Measurements from ENCODE around the gene POLR1H.
"Not testable (repeated sequence)": the region's sequence is repeated elsewhere in the genome, so short reads cannot be mapped to it uniquely, and the experiment has no call there.

Gene POLR1H, protein sequence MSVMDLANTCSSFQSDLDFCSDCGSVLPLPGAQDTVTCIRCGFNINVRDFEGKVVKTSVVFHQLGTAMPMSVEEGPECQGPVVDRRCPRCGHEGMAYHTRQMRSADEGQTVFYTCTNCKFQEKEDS

DNA sequence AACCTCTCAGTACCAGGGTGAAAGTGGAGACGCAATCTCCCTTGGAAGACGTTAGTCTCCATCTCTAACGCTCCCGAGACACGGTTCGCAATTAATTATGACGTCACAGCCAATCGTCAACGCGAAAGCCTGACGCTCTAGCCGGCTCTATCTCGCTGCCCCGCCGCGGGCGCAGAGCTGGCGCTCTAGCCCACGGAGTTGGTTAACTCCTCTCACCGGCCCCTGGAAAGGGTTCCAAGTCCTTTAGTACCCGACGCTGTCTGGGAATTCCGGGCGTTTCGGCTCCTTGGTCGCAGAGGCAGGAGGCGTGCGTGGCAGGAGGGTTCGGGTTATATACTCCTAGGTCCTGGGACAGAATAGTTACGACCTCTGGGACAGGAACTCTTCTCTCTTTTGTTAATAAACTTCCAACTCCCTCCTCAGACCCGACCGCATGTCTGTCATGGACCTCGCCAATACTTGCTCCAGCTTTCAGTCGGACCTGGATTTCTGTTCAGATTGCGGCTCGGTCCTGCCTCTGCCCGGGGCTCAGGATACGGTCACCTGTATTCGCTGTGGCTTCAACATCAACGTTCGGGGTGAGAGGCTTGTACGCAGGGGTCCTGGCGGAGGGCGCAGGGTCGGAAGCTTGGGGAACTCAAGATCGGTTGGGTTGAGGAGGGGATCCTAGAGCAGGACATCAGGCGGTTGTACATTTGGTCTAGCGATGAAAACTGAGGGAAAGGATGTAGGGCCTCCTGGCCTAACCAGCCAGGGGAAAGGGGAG is at the start of gene POLR1H:
Gene POLR1H (plus strand): TSS at position 174 of the 766 bp plus-strand sequence. CDS start 260 bp downstream, at position 434.
- peak; percentile 68 to 82 (median 78) for DNase-seq (ENCODE audit: low read depth in 3 of 3)

DNA sequence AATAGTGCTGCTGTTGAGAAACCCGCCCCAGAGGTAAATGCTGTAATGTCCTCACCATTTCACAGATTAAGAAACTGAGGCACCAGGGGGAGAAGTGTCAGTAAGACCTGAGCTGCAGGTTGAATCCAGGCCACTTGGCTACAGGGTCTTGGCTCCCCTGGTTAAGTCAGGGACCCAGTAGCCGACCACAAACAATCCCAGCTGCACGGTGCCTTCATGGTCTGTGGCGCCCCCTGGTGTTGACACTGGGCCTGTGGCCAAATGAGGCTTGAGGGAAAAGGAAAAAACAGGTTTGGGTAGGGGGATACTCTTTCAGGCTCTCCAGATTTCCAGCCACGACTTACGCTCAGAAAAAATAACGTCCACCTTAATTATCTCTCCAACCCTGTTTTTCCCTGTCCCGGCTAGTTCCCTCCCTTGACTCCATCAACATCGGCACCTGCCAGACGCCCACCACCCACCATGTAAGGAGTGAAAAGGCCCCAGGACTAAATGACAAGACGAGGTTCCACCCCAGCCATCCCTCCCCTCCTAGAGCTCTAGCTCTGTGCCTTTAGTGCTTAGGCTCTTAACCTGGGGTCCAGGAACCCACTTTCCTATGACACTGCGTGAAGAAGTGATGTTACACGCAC is 47.7 kb upstream of the POLR1H start:
- peak in 2 of 3 experiments; percentile 32 to 38 for DNase-seq (ENCODE audit: low read depth in 3 of 3)

DNA sequence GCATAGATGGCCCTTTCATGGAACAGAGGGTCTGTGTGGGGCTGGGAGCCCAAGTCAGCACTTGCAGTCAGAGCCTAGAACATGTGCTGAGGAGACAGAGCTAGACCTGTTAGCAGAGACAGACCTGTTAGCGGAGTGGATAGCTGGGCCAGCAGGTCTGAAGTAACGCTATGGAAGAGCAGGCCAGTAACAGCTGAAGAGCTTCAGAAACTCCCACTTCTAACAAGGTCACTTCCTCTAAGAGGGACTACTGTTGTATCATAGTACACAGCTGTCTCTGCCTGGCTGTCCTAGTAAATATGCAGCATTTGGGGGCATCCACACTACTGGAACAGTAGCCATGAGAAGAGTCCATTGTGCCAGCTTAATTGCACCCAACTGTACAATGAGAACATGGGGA is 41.2 kb upstream of the POLR1H start:
- no peak for DNase-seq (ENCODE audit: low read depth in 3 of 3)

DNA sequence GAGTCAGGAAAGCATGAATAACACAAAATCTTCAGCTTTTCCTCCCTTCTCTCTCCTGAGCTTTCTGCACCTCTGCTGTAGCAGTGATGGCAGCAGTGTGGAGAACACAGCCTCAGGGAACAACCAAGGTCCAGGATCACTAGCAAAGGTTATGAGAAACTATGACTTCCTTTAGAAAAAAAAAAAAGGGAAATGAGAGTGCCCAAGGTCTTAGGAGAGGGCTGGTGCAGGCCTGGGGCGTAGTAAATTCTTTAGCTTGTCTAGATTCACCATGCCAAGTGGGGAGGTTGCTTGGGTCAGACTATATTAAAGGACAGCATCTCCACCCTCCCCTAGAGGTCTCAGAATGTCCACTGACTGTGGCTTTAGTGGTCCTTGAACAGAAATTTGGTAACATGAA is 40.4 kb upstream of the POLR1H start:
- no peak for DNase-seq (ENCODE audit: low read depth in 3 of 3)

DNA sequence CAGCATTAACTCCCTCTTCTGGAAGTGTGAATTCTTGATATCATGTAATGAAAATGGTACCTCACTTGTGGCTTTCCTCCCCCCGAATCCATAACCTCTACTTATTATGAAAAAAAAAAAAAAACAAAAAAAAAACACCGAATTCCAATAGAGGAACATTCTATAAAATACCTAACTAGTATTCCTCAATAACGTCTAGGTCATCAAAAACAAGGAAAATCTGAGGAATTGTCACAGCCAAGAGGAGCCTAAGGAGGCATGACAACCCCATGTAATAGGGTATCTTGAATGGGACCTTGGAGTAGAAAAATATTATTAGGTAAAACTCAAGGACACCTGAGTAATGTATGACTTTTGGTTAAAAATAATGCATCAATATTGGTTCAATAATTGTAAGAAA is 38.9 kb upstream of the POLR1H start:
- DNase-seq (ENCODE audit: low read depth in 3 of 3), result no peak

DNA sequence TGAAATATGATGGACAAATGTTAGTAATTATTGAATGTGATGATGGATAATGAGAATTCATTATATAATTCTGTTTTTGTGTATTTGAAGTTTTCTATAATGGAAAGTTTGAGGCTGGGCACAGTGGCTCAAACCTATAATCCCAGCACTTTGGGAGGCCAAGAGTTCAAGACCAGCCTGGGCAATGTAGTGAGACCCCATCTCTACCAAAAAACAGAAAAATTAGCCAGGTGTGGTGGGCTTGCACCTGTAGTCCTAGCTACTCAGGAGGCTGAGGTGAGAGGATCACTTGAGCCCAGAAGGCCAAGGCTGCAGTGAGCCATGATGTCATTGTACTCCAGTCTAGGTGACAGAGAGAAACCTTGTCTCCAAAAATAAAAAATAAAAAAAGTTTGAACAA is 38.4 kb upstream of the POLR1H start:
- not testable (repeated sequence) for DNase-seq (ENCODE audit: low read depth in 3 of 3)

DNA sequence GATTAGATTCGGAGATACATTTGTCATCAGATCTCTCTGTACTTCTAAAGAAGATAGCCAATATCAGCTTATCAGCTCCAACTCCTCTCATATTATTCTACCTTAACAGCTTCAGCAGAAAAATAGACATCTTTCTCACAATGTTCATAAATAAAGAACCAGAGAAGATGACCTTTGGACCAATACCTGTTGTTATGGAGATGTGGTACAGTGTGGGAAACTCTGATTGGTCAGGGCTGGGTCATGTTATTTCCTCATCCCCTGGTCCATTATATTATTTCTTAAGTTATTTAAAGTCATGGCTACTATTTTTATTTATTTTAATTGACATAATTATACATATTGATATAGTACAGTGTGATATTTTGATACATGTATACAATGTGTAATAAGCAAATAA is 35.9 kb upstream of the POLR1H start:
- DNase-seq (ENCODE audit: low read depth in 3 of 3), result no peak

DNA sequence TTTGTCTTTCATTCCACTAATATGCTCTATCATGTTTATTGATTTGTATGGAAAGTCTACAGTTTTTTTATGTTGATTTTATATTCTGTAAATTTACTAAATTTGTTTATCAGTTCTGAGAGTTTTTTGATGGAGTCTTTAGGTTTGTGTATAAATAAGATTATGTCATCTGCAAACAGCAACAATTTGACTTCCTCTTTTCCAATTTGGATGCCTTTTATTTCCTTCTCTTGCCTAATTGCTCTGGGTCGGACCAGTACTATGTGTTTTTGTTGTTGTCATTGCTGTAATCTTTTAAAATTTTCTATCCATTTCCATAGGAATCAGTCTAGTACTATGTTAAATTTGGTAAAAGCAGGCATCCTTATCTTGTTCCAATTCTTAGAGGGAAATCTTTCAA is 31.5 kb upstream of the POLR1H start:
- DNase-seq (ENCODE audit: low read depth in 3 of 3), result no peak

DNA sequence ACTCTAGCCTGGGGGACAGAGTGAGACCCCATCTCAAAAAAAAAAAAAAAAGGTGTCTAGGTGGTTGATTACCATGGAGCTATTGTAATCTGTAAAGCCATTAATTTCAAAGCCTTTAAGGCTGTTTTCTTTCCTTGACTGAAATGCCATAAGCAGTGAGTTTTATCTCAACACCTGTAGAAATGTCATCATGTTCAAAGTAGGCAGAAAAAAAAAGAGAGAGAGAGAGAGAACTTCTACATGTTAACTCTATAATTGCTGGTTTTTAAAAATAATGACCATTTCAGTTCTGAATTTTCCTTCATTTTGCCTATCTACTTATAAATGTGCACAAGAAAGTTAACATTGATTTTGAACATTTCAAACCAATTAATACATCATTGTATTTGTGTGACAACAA is 29.7 kb upstream of the POLR1H start:
- DNase-seq (ENCODE audit: low read depth in 3 of 3), result no peak

DNA sequence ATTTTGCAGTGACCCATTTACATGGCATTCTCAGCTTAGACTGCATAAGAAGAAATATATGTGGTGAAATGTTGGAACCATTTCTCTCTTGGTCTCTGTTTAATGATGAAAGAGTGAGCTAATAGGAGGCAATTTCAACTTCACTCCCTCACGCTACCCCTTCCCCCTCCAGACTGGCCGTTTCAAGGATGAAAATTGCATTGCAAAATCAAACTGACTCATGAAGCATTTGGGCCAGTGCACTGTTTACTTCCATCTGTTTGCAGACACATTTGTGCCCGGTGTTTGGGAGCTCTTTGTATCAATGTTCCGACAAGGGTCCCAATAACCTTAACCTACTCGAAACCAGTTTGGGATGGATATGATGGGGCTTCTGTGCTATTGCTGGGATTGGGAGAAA is 27.6 kb upstream of the POLR1H start:
- not testable (repeated sequence) for DNase-seq (ENCODE audit: low read depth in 3 of 3)

DNA sequence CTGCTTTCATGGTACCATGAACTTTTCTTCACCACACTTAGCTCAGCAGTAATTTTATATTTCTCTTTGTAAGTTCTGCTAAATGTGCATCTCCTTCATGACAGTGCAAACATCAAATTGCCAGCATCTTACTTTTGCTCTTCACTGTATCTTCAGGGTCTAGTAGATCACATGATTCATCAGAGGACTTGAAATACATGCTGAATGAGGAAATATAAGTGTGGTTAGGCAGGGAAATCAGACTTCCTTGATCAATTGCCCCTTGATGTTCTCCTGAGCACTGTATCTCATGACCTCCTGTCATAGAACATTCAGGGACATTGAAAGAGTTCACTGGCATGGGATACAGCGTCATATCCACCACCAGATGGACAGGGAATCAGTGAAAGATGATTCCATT is 25.3 kb upstream of the POLR1H start:
- DNase-seq (ENCODE audit: low read depth in 3 of 3), result no peak

DNA sequence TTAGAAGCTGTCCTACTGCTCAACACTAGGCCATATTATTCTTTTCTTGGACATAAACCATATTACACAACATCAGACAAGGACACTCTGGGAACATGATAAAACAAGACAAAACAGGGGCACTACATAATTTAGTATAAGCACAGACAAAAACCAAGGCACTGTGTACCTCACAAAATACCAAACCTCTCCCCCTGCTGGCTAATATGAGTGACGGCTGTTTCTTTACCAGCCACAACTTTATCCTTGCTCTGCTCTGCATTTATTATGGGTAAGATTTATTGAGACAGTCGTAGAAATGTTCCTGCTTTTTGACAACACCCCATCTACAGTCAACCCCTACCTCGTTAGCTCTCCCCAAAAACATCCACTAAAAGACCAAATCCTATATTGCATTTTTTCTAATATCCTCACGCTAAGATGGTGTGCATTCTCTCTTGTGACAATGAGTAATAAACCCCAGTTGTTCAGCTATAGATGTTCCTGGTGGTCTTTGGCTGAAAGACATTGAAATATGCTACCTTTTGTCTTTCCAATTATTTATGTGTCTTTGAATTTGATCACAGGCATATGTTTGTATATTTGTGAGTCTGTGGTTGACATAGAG is 23.8 kb upstream of the POLR1H start:
- DNase-seq (ENCODE audit: low read depth in 3 of 3), result no peak

DNA sequence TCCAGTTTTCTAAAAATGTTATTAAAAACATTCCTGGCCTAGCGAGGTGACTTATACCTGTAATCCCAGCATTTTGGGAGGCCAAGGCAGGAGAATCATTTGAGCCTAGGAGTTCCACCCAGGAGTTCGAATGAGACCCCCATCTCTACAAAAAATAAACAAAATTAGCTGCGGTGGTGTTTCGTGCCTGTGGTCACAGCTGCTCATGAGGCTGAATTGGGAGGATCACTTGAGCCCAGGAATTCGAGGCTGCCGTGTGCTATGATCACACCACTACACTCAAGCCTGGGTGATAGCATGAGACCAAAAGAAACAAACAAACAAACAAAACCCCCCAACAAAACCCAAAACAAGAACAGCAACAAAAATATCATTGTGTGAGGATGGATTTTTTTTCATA is 19.8 kb upstream of the POLR1H start:
- no peak for DNase-seq (ENCODE audit: low read depth in 3 of 3)

DNA sequence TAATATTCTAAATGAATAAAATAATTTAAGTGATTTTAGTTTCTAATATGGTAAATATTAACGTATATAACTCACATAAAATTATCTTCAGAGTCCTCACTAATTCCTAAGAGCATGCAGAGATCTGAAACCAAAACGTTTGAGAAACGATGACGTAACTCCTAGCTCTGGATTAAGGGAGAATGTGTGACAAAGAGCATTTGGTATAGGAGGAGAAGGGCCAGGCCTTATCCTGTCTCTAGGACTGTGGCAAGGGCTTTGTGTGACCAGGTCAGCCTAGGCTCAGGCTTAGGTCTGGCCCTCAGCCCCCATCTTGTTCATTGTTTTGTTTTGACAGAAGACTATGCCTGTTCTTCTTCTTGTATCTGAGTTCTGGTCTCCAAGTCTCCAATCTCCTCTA is 19.2 kb upstream of the POLR1H start:
- DNase-seq (ENCODE audit: low read depth in 3 of 3), result no peak

DNA sequence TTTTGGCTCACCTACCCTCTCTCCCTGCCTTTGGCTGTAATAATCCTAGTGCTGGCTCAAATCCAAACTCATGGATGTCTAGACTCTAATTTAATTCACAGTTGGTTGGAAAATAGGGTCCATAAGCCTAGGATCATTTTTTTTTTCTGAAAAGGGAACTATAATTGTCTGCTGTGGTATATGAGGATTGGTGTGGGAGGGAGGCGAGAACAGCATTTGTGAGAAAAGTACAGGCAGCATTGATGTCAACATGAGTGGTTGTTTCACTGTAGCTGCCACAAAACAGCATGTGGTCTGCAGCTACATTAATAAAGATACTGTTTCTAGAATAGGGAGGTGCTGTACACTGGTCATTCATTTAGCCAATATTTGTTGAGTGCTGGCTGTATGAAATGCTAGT is 18.6 kb upstream of the POLR1H start:
- DNase-seq (ENCODE audit: low read depth in 3 of 3), result no peak

DNA sequence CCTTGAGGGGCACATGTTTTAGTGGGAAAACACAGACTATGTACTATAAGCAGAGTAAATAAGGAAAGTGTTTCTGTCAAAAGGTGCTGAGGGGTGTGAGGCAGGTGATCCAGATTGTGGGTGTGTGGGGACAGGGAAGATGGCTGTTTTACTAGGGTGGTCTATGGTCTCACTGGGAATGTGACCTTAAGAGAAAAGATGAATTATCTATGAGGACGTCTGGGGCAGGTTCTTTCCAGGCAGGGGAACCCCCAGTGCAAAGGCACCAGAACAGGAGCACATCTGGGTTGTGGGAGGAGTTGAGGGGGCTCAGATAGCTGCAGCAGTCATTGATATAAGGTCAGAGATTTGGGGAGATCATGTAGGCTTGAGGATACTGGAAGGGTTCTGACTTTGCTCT is 18.2 kb upstream of the POLR1H start:
- no peak for DNase-seq (ENCODE audit: low read depth in 3 of 3)

DNA sequence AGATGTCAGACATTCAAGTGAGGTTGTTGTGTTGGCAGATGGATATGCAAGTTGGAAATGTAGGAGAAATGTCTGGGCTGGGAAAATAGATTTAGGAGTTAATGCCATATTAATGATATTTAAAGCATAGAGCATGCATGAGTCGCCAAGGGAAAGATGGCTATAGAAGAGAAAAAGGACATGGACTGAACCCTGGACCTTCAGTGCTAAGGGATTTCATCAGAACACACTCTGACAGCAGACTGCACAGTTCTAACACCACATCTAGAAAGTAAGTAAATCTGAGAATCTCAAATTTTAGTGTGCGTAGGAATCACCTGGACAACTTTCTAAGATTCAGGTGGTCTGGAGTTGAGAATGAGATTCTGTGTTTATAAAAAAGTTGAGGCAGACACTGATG is 17.3 kb upstream of the POLR1H start:
- no peak for DNase-seq (ENCODE audit: low read depth in 3 of 3)

DNA sequence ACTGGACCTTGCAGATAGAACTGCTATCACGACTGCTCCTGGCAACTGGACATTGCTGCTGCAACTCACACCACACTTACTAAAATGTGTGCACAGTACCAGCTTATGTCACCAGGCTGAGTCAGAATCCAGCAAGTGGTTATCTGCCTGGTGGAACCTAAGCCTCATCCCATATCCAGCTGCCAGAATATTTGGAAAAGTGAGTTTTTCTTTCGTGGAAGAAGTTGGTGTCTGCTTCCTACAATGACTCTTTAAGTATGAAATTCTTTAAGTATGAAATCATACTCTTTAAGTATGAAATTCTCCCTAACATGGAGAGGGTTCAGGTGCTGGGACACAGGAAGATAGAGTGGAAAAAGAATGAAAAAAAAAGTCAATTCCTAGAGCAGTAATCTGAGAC is 16.4 kb upstream of the POLR1H start:
- no peak for DNase-seq (ENCODE audit: low read depth in 3 of 3)

DNA sequence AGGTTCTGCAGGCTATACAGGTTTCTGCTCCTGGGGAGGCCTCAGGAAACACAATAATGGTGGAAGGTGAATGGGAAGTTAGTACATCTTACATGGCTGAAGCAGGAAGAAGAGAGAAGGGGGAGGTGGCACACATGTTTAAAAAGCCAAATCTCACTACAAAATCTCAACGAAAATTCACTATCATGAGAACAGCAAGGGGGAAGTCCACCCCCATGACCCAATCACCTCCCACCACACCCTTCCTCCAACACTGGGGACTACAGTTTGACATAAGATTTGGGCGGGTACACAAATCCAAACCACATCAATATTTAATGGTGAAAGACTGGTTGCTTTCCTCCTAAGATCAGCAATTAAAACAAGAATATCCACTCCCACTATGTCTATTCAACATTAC is 13.8 kb upstream of the POLR1H start:
- no peak for DNase-seq (ENCODE audit: low read depth in 3 of 3)

DNA sequence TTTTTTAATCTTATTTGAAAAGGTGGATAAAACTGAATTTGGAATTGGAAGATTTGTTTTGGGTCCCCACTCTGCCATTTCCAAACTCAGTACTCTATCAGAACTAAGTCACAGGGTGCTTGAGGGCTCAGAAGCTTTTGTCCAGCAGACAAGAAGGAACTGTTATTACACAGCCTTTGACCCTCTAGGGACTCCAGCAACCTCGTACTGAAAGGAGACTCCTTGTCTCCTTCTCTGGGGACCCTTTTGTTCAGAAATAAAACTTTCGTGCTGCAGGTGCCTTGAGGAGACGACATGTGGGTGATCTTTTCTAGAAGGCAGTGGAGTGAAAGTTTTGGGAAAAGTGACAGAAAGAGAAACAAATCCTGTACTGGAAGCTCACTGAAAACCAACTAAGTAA is 7.4 kb upstream of the POLR1H start:
- DNase-seq (ENCODE audit: low read depth in 3 of 3), result no peak

DNA sequence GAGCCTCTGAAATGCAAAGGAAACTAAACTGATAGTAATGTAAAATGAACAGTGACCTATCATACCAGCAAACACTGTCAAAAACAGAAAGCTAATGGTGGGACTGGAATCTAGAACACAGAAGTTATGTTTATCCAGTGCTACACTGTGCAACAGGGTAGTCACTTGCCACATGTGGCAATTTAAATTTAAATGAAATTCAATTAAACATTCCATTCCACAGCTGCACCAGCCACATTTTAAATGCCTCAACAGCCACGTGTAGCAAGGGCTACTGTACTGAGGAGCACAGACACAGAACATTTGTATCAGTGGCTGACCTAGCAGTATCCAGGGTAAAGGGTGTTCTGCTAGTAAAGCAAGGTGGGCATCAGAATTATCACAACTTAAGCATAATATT is 5.6 kb upstream of the POLR1H start:
- no peak for DNase-seq (ENCODE audit: low read depth in 3 of 3)

DNA sequence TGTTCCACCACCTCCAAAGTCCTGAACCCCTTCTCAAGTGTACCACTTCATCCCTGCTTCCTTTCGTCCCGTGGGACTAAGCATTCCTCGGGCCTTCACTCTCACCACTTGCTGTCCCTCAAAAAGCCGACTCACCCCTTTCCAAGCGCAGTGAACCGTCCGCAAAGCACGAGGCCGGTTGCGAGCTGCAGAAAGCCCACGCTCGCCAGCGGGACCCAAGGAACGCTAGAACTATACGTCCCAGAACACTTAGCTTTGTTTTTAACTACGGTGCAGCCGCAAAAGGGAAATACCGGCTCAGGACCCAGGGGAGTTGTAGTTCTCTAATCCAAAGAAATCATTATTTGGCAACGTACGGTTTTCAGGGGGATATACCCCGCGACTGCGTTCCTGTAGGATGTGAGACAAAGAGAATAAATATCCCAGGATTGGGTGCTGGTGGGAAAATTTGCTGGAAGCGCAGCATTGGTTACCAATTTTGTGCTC is 416 bp upstream of the POLR1H start:
- no peak for DNase-seq (ENCODE audit: low read depth in 3 of 3)

All from stimulated activated CD4-positive, alpha-beta T cell treated with anti-CD3 and anti-CD28 coated beads, TNF-alpha, amount 100 ng/mL, for 4 hours (primary cell).